Fibroblast of pulmonary artery (primary cell): Measurements from ENCODE around the gene NANS.
"Not testable (repeated sequence)": the region's sequence is repeated elsewhere in the genome, so short reads cannot be mapped to it uniquely, and the experiment has no call there.

Source experiments
- DNase-seq: peaks from one replicate; pipeline ENCODE4 v3.0.0-alpha.2; 2010; ENCODE audit warnings: low read depth
- H3K4me3 ChIP-seq: replicated peaks from 2 replicates; pipeline ENCODE4 v1.5.1; 2011; ENCODE audit warnings: low read depth, mild to moderate bottlenecking, control low read depth, low read length, moderate library complexity
- CTCF ChIP-seq: IDR thresholded peaks from 2 replicates; pipeline ENCODE4 v1.5.1; 2011; ENCODE audit warnings: mild to moderate bottlenecking, control low read depth, low read length, inconsistent platforms; ENCODE audit errors: missing control alignments

Gene NANS

GRCh38 chr9:98117984-98118639 is 61.6 kb downstream of the NANS start:
- peak; percentile 27 for TF ChIP-seq CTCF
- DNase-seq = peak; percentile 42
- peak overlapping the region; percentile 69 for H3K4me3 ChIP-seq

GRCh38 chr9:98118640-98119601 is 62.4 kb downstream of the NANS start, which contains the start of gene TRIM14:
TRIM14 (minus strand) TSS chr9:98119222; CDS start chr9:98119188, 34 bp downstream.
- H3K4me3 ChIP-seq = peak within 1 kb of the TSS; percentile 69
- DNase-seq = peak; percentile 56
- peak; percentile 19 for TF ChIP-seq CTCF

- no peak overlapping the region for H3K4me3 ChIP-seq
- no peak for DNase-seq
Measured at GRCh38 chr9:98120476-98120875, 63.9 kb downstream of the NANS start.

GRCh38 chr9:98121058-98121457 is 64.5 kb downstream of the NANS start:
- TF ChIP-seq CTCF = peak; percentile 27
- H3K4me3 ChIP-seq = no peak overlapping the region
- DNase-seq = peak; percentile 38

More at GRCh38 chr9:98120476-98120875, 63.9 kb downstream of the NANS start:
- no peak for TF ChIP-seq CTCF

GRCh38 chr9:98124091-98124490 is 67.6 kb downstream of the NANS start:
- not testable (repeated sequence) for DNase-seq, H3K4me3 ChIP-seq

- no peak for TF ChIP-seq CTCF
- H3K4me3 ChIP-seq = no peak overlapping the region
- DNase-seq = no peak
Measured at GRCh38 chr9:98124637-98125426, 68.3 kb downstream of the NANS start.

GRCh38 chr9:98127226-98127625 is 70.7 kb downstream of the NANS start:
- TF ChIP-seq CTCF = no peak
- no peak overlapping the region for H3K4me3 ChIP-seq
- no peak for DNase-seq
